Measurements from ENCODE around the gene FAM83E.

FAM83E gene

GRCh38 chr19:48629599-48630295 is 14.9 kb upstream of the FAM83E start:
- FAIRE-seq (no peak), DNase-seq (ENCODE audit: insufficient read length, low spot score) (no peak)

DNA sequence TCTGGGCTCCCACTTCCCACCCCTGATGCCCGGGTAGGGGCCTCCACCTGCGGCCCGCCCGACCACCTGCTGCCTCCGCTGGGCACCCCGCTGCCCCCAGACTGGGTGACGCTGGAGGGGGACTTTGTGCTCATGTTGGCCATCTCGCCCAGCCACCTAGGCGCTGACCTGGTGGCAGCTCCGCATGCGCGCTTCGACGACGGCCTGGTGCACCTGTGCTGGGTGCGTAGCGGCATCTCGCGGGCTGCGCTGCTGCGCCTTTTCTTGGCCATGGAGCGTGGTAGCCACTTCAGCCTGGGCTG is 14.4 kb upstream of the FAM83E start:
- FAIRE-seq (no peak), DNase-seq (ENCODE audit: insufficient read length, low spot score) (no peak)

GRCh38 chr19:48628486-48629296 is 13.8 kb upstream of the FAM83E start:
- DNase-seq (ENCODE audit: insufficient read length, low spot score) (no peak), FAIRE-seq (no peak)

GRCh38 chr19:48627865-48628314 is 13.0 kb upstream of the FAM83E start:
- no peak for FAIRE-seq

GRCh38 chr19:48627201-48627864 is 12.5 kb upstream of the FAM83E start:
- FAIRE-seq (no peak), DNase-seq (ENCODE audit: insufficient read length, low spot score) (no peak)

More at GRCh38 chr19:48627865-48628314, 13.0 kb upstream of the FAM83E start:
- DNase-seq (ENCODE audit: insufficient read length, low spot score): no peak

GRCh38 chr19:48625891-48626327 is 11.0 kb upstream of the FAM83E start:
- no peak for DNase-seq (ENCODE audit: insufficient read length, low spot score)
- no peak for FAIRE-seq

DNA sequence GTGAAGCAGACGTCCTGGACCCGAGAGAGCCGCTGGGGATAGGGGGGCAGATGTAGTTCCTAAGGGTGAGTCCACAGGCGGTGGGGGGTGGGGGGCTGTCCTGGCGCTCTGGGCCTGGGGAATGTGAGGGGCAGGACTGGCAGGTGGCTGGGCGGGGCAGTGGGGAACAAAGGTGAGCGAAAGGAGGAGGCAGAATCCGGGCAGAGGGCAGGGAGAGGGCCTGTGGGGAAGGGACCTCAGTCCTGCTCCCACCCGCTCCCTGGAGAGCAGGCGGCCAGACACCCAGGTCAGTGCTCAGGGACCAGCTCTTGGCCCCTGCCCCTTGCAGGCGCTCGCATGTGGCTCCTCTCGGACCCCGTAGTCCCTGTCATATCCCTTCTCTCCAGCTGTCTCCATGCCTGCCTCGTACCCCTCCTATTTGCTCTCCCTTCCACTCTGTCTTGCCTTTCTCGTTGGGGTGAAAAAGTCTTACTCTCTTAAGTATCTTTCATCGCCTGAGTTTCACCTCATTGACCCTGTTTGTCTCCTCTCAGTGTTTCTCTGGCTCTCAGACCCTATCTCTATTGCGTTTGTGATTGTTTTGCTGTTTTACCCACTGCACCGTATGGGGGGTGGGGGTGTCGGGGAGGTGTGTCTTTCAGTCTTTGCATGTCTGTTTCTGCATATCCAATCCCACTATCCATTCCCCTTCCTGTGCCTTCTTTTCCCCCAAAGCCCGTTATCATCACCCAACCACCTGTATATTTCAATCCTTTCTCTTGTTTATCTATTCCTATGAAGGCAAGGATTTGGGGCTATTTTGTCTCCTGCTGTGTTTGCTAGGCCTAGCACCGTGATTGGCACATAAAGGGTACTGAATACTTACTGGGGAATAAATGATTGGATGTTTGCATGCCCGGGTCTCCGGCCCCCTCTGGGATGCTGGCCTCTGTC is 10.2 kb upstream of the FAM83E start:
- no peak for DNase-seq (ENCODE audit: insufficient read length, low spot score)
- FAIRE-seq: no peak

GRCh38 chr19:48624067-48624594 is 9.3 kb upstream of the FAM83E start:
- DNase-seq (ENCODE audit: insufficient read length, low spot score) (peak; percentile 95), FAIRE-seq (peak; percentile 98)

GRCh38 chr19:48623556-48624066 is 8.7 kb upstream of the FAM83E start:
- FAIRE-seq: no peak

GRCh38 chr19:48619692-48620585 is 5.1 kb upstream of the FAM83E start:
- peak; percentile 62 for FAIRE-seq

More at GRCh38 chr19:48623556-48624066, 8.7 kb upstream of the FAM83E start:
- no peak for DNase-seq (ENCODE audit: insufficient read length, low spot score)

GRCh38 chr19:48618916-48619691 is 4.2 kb upstream of the FAM83E start, which contains the start of the genes RPL18 and SPHK2:
TSS of gene RPL18 (minus strand) at chr19:48619178. CDS start at chr19:48619143, 35 bp downstream.
TSS of gene SPHK2 (plus strand) at chr19:48619506. CDS start at chr19:48620515, 1,009 bp downstream.
- DNase-seq (ENCODE audit: insufficient read length, low spot score): peak; percentile 97
- peak; percentile 96 for FAIRE-seq

More at GRCh38 chr19:48619692-48620585, 5.1 kb upstream of the FAM83E start:
- DNase-seq (ENCODE audit: insufficient read length, low spot score): no peak

DNA sequence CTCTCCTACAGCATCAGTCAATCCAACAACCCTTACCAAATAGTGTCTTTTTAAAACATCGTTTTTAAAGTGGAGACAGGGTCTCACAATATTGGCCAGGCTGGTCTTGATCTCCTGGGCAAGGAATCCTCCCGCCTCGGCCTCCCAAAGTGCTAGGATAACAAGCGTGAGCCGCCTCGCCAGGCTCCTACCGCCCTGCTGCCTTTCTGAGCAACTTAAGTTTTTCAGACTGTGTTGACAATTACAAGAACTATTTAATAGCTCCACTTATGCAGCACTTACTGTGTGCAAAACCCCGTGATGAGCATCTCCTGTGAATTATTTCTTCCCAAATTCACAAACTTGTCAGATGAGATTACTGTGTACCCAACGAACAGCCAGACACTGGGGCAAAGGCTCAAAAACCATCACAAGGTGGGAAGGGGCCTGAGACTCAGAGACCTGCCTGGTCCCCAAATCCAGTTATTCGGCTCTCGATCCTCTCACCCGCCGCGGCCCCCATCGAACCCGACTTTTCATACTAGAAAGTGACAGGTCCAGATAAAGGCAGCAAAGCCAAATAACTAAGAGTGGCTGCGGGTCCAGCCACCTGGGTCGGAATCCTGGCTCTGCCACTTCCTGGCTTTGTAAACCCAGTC is 3.5 kb upstream of the FAM83E start:
- DNase-seq (ENCODE audit: insufficient read length, low spot score): no peak
- no peak for FAIRE-seq

- FAIRE-seq: no peak
- DNase-seq (ENCODE audit: insufficient read length, low spot score): no peak
Observed at GRCh38 chr19:48617146-48617937, 2.5 kb upstream of the FAM83E start.

- FAIRE-seq: no peak
- no peak for DNase-seq (ENCODE audit: insufficient read length, low spot score)
Observed at GRCh38 chr19:48616491-48617056, 1.7 kb upstream of the FAM83E start.

GRCh38 chr19:48616041-48616436 is 1.2 kb upstream of the FAM83E start:
- DNase-seq (ENCODE audit: insufficient read length, low spot score): no peak
- FAIRE-seq: no peak

Measured in GM19239 (cell line).